ENCODE measurements around the gene FANCI. TPM values are rescaled to one million over a fixed set of nuclear protein-coding genes. Genes with fewer than 3 reads are reported as not detected.

Gene FANCI
- total RNA-seq, 4 donors from 2014 or later: 0.80 to 3.3 (median 2.7) TPM

GRCh38 chr15:89221543-89221942 lies 22.2 kb upstream of the FANCI start, which contains the start of gene RLBP1:
Gene RLBP1, minus strand, starts transcription at chr15:89221579. Its CDS starts 2,604 bp downstream, at chr15:89218975.
- H3K36me3 ChIP-seq: no peaks in the 10 kb centered on the region

GRCh38 chr15:89225588-89225987 lies 18.2 kb upstream of the FANCI start:
- in situ Hi-C loops (cut with MboI; ENCODE audit: low sequenced_read_pairs in 4 of 4) (no loop called here), intact Hi-C loops (cut with DNase I; ENCODE audit: low total_unique reads) (no loop called here)
- DNase-seq (no peak), ATAC-seq (no peak)
- no peaks in the 10 kb centered on the region for H3K9me3 ChIP-seq
- no peak for TF ChIP-seq CTCF (IDR thresholded peaks at IDR 0.05 in 4 of 5, conservative IDR thresholded peaks at IDR 0.05 in 1 of 5)
- TF ChIP-seq POLR2A (IDR thresholded peaks at IDR 0.05): no peak
- H3K27me3 ChIP-seq: no peaks in the 10 kb centered on the region
- H3K4me1 ChIP-seq: no peaks in the 10 kb centered on the region
- no peak overlapping the region for H3K27ac ChIP-seq
- no peaks in the 10 kb centered on the region for H3K36me3 ChIP-seq
- H3K4me3 ChIP-seq: no peak overlapping the region

More at GRCh38 chr15:89221543-89221942, 22.2 kb upstream of the FANCI start, which contains the start of gene RLBP1:
- Histone ChIP-seq H3K27me3 (no peaks in the 10 kb centered on the region), H3K27ac (no peak within 1 kb of the TSS), H3K4me3 (no peak within 1 kb of the TSS), H3K9me3 (no peaks in the 10 kb centered on the region), H3K4me1 (no peaks in the 10 kb centered on the region)
- in situ Hi-C loops (cut with MboI; ENCODE audit: low sequenced_read_pairs in 4 of 4) (loop anchor here in 1 of 4 donors (25.0 kb wide), 1 partner anchor 216 kb away; no protein-coding TSS in a partner anchor), intact Hi-C loops (cut with DNase I; ENCODE audit: low total_unique reads) (no loop called here)
- DNase-seq (no peak), ATAC-seq (no peak)
- no peak for TF ChIP-seq POLR2A (IDR thresholded peaks at IDR 0.05)
- no peak for TF ChIP-seq CTCF (IDR thresholded peaks at IDR 0.05 in 4 of 5, conservative IDR thresholded peaks at IDR 0.05 in 1 of 5)

GRCh38 chr15:89226359-89227221 lies 17.2 kb upstream of the FANCI start:
- TF ChIP-seq CTCF (IDR thresholded peaks at IDR 0.05 in 4 of 5, conservative IDR thresholded peaks at IDR 0.05 in 1 of 5): no peak
- no peak for TF ChIP-seq POLR2A (IDR thresholded peaks at IDR 0.05)
- H3K36me3 ChIP-seq: no peaks in the 10 kb centered on the region
- ATAC-seq: no peak
- no peaks in the 10 kb centered on the region for H3K4me1 ChIP-seq
- H3K27ac ChIP-seq: no peak overlapping the region
- intact Hi-C loops (cut with DNase I; ENCODE audit: low total_unique reads): no loop called here
- DNase-seq: no peak
- H3K4me3 ChIP-seq: no peak overlapping the region
- no peaks in the 10 kb centered on the region for H3K9me3 ChIP-seq
- in situ Hi-C loops (cut with MboI; ENCODE audit: low sequenced_read_pairs in 4 of 4): no loop called here
- no peaks in the 10 kb centered on the region for H3K27me3 ChIP-seq

GRCh38 chr15:89227425-89227824 lies 16.4 kb upstream of the FANCI start:
- Histone ChIP-seq H3K4me3 (no peak overlapping the region), H3K27me3 (no peaks in the 10 kb centered on the region), H3K4me1 (no peaks in the 10 kb centered on the region), H3K36me3 (no peaks in the 10 kb centered on the region), H3K27ac (no peak overlapping the region), H3K9me3 (no peaks in the 10 kb centered on the region)
- in situ Hi-C loops (cut with MboI; ENCODE audit: low sequenced_read_pairs in 4 of 4) (no loop called here), intact Hi-C loops (cut with DNase I; ENCODE audit: low total_unique reads) (no loop called here)
- TF ChIP-seq CTCF (IDR thresholded peaks at IDR 0.05 in 4 of 5, conservative IDR thresholded peaks at IDR 0.05 in 1 of 5): no peak
- TF ChIP-seq POLR2A (IDR thresholded peaks at IDR 0.05): no peak
- DNase-seq (no peak), ATAC-seq (no peak)

Data from gastrocnemius medialis (tissue), 4 donors.